Breast epithelium (tissue), 3 donors: Measurements from ENCODE around the gene SMCO3.

ENCODE experiments used
- CTCF ChIP-seq, 3 donors: fragments of 450-650 bp; IDR thresholded peaks; one replicate each; pipeline ENCODE4 v1.5.1; 2016 to 2017; ENCODE audit warnings: antibody characterized with exemption in 3 of 3, mild to moderate bottlenecking in 3 of 3, moderate library complexity in 3 of 3
- POLR2A ChIP-seq: fragments of 450-650 bp; IDR thresholded peaks from one replicate; pipeline ENCODE4 v1.6.1; 2016; ENCODE audit warnings: antibody characterized with exemption, mild to moderate bottlenecking, moderate library complexity

DNA sequence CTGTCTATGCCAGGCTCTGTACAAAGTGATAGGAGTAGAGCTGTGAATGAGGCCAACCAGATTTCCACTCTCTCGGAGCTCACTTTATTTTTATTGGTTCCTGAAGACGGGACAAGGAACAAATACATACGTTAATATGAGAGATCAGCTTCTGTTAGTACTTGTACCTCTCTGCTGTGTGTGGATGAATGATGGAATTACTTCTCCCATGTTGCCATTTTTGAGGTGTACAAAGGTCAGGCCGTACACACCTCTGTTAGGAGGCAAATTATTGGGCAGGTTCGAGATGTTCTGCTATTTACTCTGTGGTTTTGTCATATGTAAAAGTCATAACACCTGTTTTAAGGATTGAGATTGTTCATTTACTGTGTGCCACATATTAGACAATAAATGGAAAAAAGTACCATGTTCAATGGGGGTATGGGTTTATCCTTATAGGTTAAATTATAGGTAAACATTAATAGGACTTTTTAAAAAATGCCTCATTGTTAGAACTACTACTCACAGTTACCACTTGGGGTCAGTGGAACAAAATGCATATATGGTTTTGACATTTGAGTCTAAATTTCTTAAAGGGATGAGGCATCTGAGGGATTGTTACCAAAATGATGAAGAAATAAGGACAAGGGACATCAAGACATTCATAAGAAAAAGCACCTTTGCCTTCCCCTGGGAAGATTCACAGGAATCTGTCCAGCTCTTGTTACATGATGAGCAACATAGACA is 37.6 kb downstream of the SMCO3 start:
- TF ChIP-seq POLR2A = no peak
- peak in 1 of 3 donors; percentile 24 for TF ChIP-seq CTCF (IDR thresholded peaks at IDR 0.05)
